Heart right ventricle (tissue), 16 donors: Measurements from ENCODE around the gene DRD4. TPM values are rescaled to one million over a fixed set of nuclear protein-coding genes. Genes with fewer than 3 reads are reported as not detected.
A peak's percentile ranks its signal among the peaks of the same experiment; 100 is the strongest.

Experiments
- ATAC-seq, 8 donors: fragments of 200-7000 bp; cut with Tn5 transposase; one replicate each; pipeline ENCODE4 v1.9.1; 2020; ENCODE audit warnings: mild to moderate bottlenecking in 8 of 8, moderate library complexity in 8 of 8, moderate number of reproducible peaks in 1 of 8
- DNase-seq, 2 donors: peaks; one replicate each; pipeline ENCODE4 v3.0.0-alpha.2; 2020
- H3K27ac ChIP-seq, 10 donors: fragments of 200-600 bp; sonication (generic) in 2 of 10; one replicate each; pipeline versions ENCODE4 v1.5.0 to v1.8.0; 2020 to 2022; ENCODE audit warnings: mild to moderate bottlenecking in 3 of 10
- H3K27me3 ChIP-seq, 7 donors: fragments of 200-600 bp; one replicate each; pipeline ENCODE4 v1.8.0; 2021 to 2022; ENCODE audit warnings: mild to moderate bottlenecking in 2 of 7
- H3K36me3 ChIP-seq, 9 donors: fragments of 200-600 bp; sonication (generic) in 1 of 9; one replicate each; pipeline versions ENCODE4 v1.5.0 to v1.8.0; 2020 to 2022; ENCODE audit warnings: mild to moderate bottlenecking in 2 of 9
- H3K4me1 ChIP-seq, 9 donors: fragments of 200-600 bp; sonication (generic) in 1 of 9; one replicate each; pipeline versions ENCODE4 v1.5.0 to v1.8.0; 2020 to 2022; ENCODE audit warnings: mild to moderate bottlenecking in 4 of 9
- H3K4me3 ChIP-seq, 10 donors: fragments of 200-600 bp; sonication (generic) in 2 of 10; one replicate each; pipeline versions ENCODE4 v1.5.0 to v1.8.0; 2020 to 2022; ENCODE audit warnings: mild to moderate bottlenecking in 7 of 10, moderate library complexity in 2 of 10
- H3K9me3 ChIP-seq, 11 donors: fragments of 200-600 bp in 10 of 11; sonication (generic) in 2 of 11; one replicate each; pipeline versions ENCODE4 v1.5.0 to v1.8.0; 2013 to 2022; ENCODE audit warnings: mild to moderate bottlenecking in 2 of 11, control low read depth in 1 of 11, moderate library complexity in 1 of 11
- WGBS, 2 donors: extraction: QIAGEN DNeasy Blood & Tissue Kit; methylation state at CpG; one replicate each; pipeline ENCODE4 v1.1.7; 2013; ENCODE audit warnings: inconsistent platforms in 1 of 2; 5-methylcytosine and 5-hydroxymethylcytosine counted together
- intact Hi-C, 10 donors: fragments of 100-400 bp; cut with DNase I; formaldehyde crosslinking; loops; one replicate each; pipeline versions ENCODE4 v1.11.1 to v1.14.2; 2022
- long read RNA-seq, 3 donors: library from polyadenylated mRNA; unstranded; transcript quantifications; one replicate each; pipeline ENCODE4 v2.0.0, GENCODE V29; 2020 to 2021
- polyA plus RNA-seq, 2 donors: library from polyadenylated mRNA; stranded (reverse); fragments of 200-250 nt; gene quantifications; one replicate each; pipeline ENCODE4 v1.2.3, GENCODE V29; 2013
- total RNA-seq, 10 donors: library from RNA; stranded (reverse); fragmentation: NEBNext Ultra II Directional in 3 of 10; extraction: Animal tissue kit (Norgen Biotek cat#: 25700) in 3 of 10; gene quantifications; one replicate each; pipeline versions ENCODE4 v1.2.1 to v1.2.4, GENCODE V29; 2021 to 2023
- TF ChIP-seq, protein P1 (sequence below), 9 donors: fragments of 200-600 bp; sonication (generic) in 2 of 9; IDR thresholded peaks; one replicate each; pipeline versions ENCODE4 v1.5.0 to v1.8.0; 2021 to 2022; ENCODE audit warnings: antibody characterized with exemption in 9 of 9, mild to moderate bottlenecking in 5 of 9, moderate library complexity in 1 of 9
- donor health status: Arrhythmogenic right ventricular cardiomyopathy.
- donor health status: ischemic (EF 13 %, LVEDD 7.1; RV severe dilation, severe dysfunction).
- donor health status: healthy with polysubstance abuse.
- donor health status: DM: no; HTN: yes; CAD: no.
- donor health status: DM: no; HTN: no; CAD: no.
- donor health status: ischemic (EF 25% LVEDD 6.9; RV normal size, moderate dysfunction).
- donor health status: ischemic (EF 25% LVEDD 5.7; RV mildly dilated, moderate dysfunction).
- donor health status: healthy.
- donor health status: DM: yes; HTN: yes; CAD: no.
- donor health status: Ischemic cardiomyopathy.
- donor health status: ischemic (EF 35%, LVEDD 5.7; RV mildly dilated, moderate dysfunction).
- donor health status: nonischemic (EF 11% LVEDD 7.7; RV severe dilation, severe dysfunction).
- donor health status: DM: yes; HTN: yes; CAD: no.
- donor health status: PGD.
- donor health status: ischemic (EF 29% LVEDD 5.4; RV normal size, mild dysfunction).
- donor health status: nonischemic (EF 23%, LVEDD 6.1; RV moderate dilation, normal function).

Gene DRD4
- total RNA-seq (under 1 TPM in 6 of 10 donors, not detected in 4; 0.19 to 0.72 (median 0.49) TPM), polyA plus RNA-seq (under 1 TPM in 1 of 2 donors, not detected in 1; 0.09 TPM)
- long read RNA-seq, donor 1, result 0 reads
- long read RNA-seq, donor 2, result 0 reads
- long read RNA-seq, donor 3, result 0 reads

DNA sequence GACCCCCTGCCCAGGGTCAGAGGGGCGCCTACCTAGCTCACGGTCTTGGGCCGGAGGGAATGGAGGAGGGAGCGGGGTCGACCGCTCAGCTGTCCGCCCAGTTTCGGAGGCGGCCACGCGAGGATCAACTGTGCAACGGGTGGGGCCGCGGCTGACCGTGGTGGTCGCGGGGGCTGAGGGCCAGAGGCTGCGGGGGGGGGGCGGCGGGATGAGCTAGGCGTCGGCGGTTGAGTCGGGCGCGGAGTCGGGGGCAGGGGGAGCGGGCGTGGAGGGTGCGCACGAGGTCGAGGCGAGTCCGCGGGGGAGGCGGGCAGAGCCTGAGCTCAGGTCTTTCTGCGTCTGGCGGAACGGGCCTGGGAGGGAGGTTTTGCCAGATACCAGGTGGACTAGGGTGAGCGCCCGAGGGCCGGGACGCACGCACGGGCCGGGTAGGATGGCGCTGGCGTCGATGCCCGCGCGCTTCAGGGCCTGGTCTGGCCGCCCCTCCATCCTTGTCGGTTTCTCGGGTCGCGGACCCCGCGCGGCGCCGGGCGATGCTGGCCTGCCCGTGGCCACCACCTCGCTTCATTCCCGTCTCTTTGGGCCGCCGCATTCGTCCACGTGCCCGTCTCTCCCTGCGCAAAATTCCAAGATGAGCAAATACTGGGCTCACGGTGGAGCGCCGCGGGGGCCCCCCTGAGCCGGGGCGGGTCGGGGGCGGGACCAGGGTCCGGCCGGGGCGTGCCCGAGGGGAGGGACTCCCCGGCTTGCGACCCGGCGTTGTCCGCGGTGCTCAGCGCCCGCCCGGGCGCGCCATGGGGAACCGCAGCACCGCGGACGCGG lies at the start of gene DRD4:
DRD4 (plus strand) TSS at position 759 of the 822 bp plus-strand sequence; CDS start at position 795, 36 bp downstream.
- intact Hi-C loops, result no loop called here
- Histone ChIP-seq H3K27ac (no peak within 1 kb of the TSS), H3K4me3 (peak within 1 kb of the TSS in 9 of 10 donors; percentile 14 to 42 (median 26)), H3K27me3 (peaks cover 19 to 53% (median 40%) of the 10 kb centered on the region in 7 donors), H3K4me1 (peaks cover 4 to 30% (median 24%) of the 10 kb centered on the region in 9 donors), H3K9me3 (no peaks in the 10 kb centered on the region), H3K36me3 (peaks cover 0 to 5% (median 0%) of the 10 kb centered on the region in 9 donors)
- TF ChIP-seq, protein P1, sequence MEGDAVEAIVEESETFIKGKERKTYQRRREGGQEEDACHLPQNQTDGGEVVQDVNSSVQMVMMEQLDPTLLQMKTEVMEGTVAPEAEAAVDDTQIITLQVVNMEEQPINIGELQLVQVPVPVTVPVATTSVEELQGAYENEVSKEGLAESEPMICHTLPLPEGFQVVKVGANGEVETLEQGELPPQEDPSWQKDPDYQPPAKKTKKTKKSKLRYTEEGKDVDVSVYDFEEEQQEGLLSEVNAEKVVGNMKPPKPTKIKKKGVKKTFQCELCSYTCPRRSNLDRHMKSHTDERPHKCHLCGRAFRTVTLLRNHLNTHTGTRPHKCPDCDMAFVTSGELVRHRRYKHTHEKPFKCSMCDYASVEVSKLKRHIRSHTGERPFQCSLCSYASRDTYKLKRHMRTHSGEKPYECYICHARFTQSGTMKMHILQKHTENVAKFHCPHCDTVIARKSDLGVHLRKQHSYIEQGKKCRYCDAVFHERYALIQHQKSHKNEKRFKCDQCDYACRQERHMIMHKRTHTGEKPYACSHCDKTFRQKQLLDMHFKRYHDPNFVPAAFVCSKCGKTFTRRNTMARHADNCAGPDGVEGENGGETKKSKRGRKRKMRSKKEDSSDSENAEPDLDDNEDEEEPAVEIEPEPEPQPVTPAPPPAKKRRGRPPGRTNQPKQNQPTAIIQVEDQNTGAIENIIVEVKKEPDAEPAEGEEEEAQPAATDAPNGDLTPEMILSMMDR (IDR thresholded peaks at IDR 0.05), result no peak
- 10 to 12% methylated on average over 95 to 99 of the region's 100 CpGs for WGBS, 2 donors
- ATAC-seq, result peak in 7 of 8 donors; percentile 21 to 62 (median 58)
- no peak for DNase-seq

DNA sequence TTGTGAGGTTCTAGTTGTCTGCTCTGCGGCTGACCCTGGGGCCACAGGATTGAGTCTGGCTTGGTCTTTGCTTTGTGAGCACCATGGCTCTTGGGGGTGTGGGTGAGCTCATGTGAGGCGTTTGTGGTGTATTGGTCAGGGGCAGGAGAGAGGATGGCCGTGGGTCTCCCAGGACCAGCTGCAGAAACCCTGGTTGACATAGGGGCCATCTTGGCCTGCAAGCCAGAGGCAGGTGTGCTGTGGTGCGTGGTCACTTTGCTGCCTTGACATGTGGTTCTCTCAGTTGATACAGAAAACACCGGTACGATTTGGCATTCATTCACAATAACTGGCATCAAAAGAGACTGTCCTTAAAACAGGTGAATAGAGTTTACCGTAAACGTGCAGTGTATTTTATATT lies 49.5 kb upstream of the DRD4 start:
- Histone ChIP-seq H3K27ac (peak overlapping the region in 1 of 10 donors; percentile 84), H3K9me3 (no peaks in the 10 kb centered on the region), H3K4me1 (peaks cover 0 to 20% (median 0%) of the 10 kb centered on the region in 9 donors), H3K36me3 (peaks cover 3 to 96% (median 54%) of the 10 kb centered on the region in 9 donors), H3K4me3 (no peak overlapping the region), H3K27me3 (no peaks in the 10 kb centered on the region)
- 86 to 93% methylated on average over 8 of the region's 8 CpGs for WGBS, 2 donors
- intact Hi-C loops, result no loop called here
- DNase-seq (no peak), ATAC-seq (no peak)
- TF ChIP-seq, protein P1 (IDR thresholded peaks at IDR 0.05), result no peak

DNA sequence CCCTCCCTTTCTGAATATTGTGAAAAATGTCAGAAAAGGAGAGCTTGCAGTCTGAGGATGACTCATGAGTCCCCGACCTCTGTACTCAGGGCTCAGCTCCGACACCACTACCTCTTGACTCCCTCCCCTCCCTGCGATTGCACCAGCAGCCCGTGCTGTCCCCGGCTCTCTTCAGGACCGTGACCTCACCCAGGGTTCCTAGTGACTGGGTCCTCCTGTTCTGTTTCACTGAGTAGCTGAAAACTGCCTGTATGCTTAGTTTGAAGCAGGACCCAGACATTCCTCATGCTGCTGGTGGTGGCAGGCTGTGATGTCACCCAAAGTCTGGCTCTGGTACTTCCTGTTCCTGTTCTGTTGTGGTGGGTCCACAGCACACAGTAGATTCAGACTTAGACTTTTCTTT lies 49.1 kb upstream of the DRD4 start:
- Histone ChIP-seq H3K4me3 (peak overlapping the region in 1 of 10 donors; percentile 14), H3K9me3 (no peaks in the 10 kb centered on the region), H3K27me3 (no peaks in the 10 kb centered on the region), H3K4me1 (peaks cover 0 to 20% (median 0%) of the 10 kb centered on the region in 9 donors), H3K27ac (peak overlapping the region in 1 of 10 donors; percentile 84), H3K36me3 (peaks cover 3 to 96% (median 55%) of the 10 kb centered on the region in 9 donors)
- 76 to 84% methylated on average over 6 of the region's 6 CpGs for WGBS, 2 donors
- TF ChIP-seq, protein P1 (IDR thresholded peaks at IDR 0.05), result no peak
- DNase-seq, result no peak
- peak in 2 of 8 donors; percentile 21 to 82 for ATAC-seq
- intact Hi-C loops, result no loop called here

DNA sequence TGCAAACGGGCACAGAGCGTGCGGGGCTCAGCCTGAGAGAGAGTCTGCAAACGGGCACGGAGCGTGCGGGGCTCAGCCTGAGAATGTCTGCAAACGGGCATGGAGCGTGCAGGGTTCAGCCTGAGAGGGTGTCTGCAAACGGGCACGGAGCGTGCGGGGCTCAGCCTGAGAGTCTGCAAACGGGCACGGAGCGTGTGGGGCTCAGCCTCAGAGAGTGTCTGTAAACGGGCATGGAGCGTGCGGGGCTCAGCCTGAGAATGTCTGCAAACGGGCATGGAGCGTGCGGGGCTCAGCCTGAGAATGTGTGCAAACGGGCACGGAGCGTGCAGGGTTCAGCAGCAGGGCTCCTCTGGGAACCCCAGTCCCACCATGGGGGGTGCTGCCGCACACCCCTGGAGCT lies 47.3 kb upstream of the DRD4 start:
- no peak overlapping the region for H3K4me3 ChIP-seq
- peaks cover 0 to 20% (median 0%) of the 10 kb centered on the region in 9 donors for H3K4me1 ChIP-seq
- ATAC-seq (no peak), DNase-seq (no peak)
- H3K27me3 ChIP-seq, result no peaks in the 10 kb centered on the region
- TF ChIP-seq, protein P1 (IDR thresholded peaks at IDR 0.05), result no peak
- intact Hi-C loops, result no loop called here
- no peak overlapping the region for H3K27ac ChIP-seq
- peaks cover 3 to 96% (median 55%) of the 10 kb centered on the region in 9 donors for H3K36me3 ChIP-seq
- no peaks in the 10 kb centered on the region for H3K9me3 ChIP-seq
- WGBS, 2 donors, result 95 to 96% methylated on average over 26 of the region's 26 CpGs
